ENCODE results near the gene ENTR1. TPM values are rescaled to one million over a fixed set of nuclear protein-coding genes. Genes with fewer than 3 reads are reported as not detected.
A peak's percentile ranks its signal among the peaks of the same experiment; 100 is the strongest.

The ENTR1 gene
- total and polyA plus RNA-seq, 2 of the 13 experiments (the other 11 are each of a cell fraction or from before 2014, with no cell fraction given) = 70.1 to 76.4 TPM

GRCh38 chr9:136372561-136373299, 37.7 kb downstream of the ENTR1 start (continued):
- TF ChIP-seq THAP9 (CRISPR knock-in tag; IDR thresholded peaks at IDR 0.05; ENCODE audit: borderline replicate concordance) (0 out of 2 replicates have a peak, but pooled peaks have one; percentile 42), ZNF704 (CRISPR knock-in tag; IDR thresholded peaks at IDR 0.05; ENCODE audit: borderline replicate concordance) (no peak), THRA (CRISPR knock-in tag; IDR thresholded peaks at IDR 0.05; ENCODE audit: borderline replicate concordance) (peak; percentile 62), IRF2 (CRISPR knock-in tag; IDR thresholded peaks at IDR 0.05) (peak; percentile 22; the same call in 1 of the 2 replicates), ZBTB7A (CRISPR knock-in tag; IDR thresholded peaks at IDR 0.05) (peak; percentile 73), RFXAP (CRISPR knock-in tag; IDR thresholded peaks at IDR 0.05; ENCODE audit: borderline replicate concordance) (peak; percentile 82; the same call in 1 of the 2 replicates), ZNF232 (CRISPR knock-in tag; IDR thresholded peaks at IDR 0.05; ENCODE audit: borderline replicate concordance) (peak; percentile 53; the same call in 1 of the 2 replicates), ARID4A (CRISPR knock-in tag; IDR thresholded peaks at IDR 0.05; ENCODE audit: borderline replicate concordance) (peak; percentile 80; the same call in 1 of the 2 replicates), ZNF788 (CRISPR knock-in tag; IDR thresholded peaks at IDR 0.05; ENCODE audit: borderline replicate concordance) (peak; percentile 74), ATF7-NPFF (CRISPR knock-in tag; IDR thresholded peaks at IDR 0.05; ENCODE audit: low read depth) (0 out of 2 replicates have a peak, but pooled peaks have one; percentile 35), HMGXB4 (CRISPR knock-in tag; IDR thresholded peaks at IDR 0.05; ENCODE audit: borderline replicate concordance in 1 of 2, low read depth in 1 of 2) (peak; percentile 76 to 79; a peak in 2 of 4 replicates), FOSL2 (CRISPR knock-in tag; IDR thresholded peaks at IDR 0.05) (peak; percentile 61), SOX13 (IDR thresholded peaks at IDR 0.05) (no peak), SOX13 (CRISPR knock-in tag; conservative IDR thresholded peaks at IDR 0.05 in 1 of 2, IDR thresholded peaks at IDR 0.05 in 1 of 2) (peak in 1 of 2 experiments; percentile 30; a peak in 1 of 4 replicates), ZNF605 (CRISPR knock-in tag; IDR thresholded peaks at IDR 0.05) (peak; percentile 62; the same call in 1 of the 2 replicates)

Measured in HepG2 (cell line).